HepG2 (cell line): ENCODE data around the gene HOXA9. TPM values are rescaled to one million over a fixed set of nuclear protein-coding genes. Genes with fewer than 3 reads are reported as not detected.

Source experiments
- ATAC-seq: fragments of 200-7000 bp; cut with Tn5 transposase; 3 replicates; pipeline ENCODE4 v1.9.1; 2020; ENCODE audit warnings: mild to moderate bottlenecking, moderate library complexity
- BruUV-seq: library from RNA; stranded (reverse); fragments of 400-500 nt; replicated peaks from 2 replicates; lab custom pipeline; 2021; lab: Mats Ljungman, UMichigan
- CTCF ChIA-PET: fragments of 300-600 bp; formaldehyde crosslinking; extraction: SDS; loops from one replicate; lab custom pipeline; 2021; ENCODE audit warnings: low total read pairs, inconsistent platforms, low intra/inter-chr PET ratio; lab: Yijun Ruan, JAX
- POLR2A ChIA-PET: fragments of 350-600 bp; sonication (Branson Sonifier 250); formaldehyde crosslinking; loops from one replicate; lab custom pipeline; 2020; ENCODE audit warnings: antibody characterized with exemption, inconsistent platforms; lab: Yijun Ruan, JAX
- DNase-seq: peaks from one replicate; pipeline ENCODE4 v3.0.0-alpha.2; 2015; ENCODE audit warnings: low spot score
- FAIRE-seq: peaks from 3 replicates; lab custom pipeline; 2011; peaks lifted over from hg19 to GRCh38; lab: Jason Lieb, UNC
- H2AFZ ChIP-seq: one replicate; pipeline ENCODE4 v1.6.1; 2011; ENCODE audit warnings: low read length, inconsistent platforms
- H3K27ac ChIP-seq: fragments of 300-600 bp; 3 replicates; pipeline ENCODE4 v1.8.0; 2011; ENCODE audit warnings: mixed run types, mild to moderate bottlenecking, mixed read lengths, low read length, inconsistent platforms; ENCODE audit not compliant: insufficient read depth; ENCODE audit errors: extremely low read length
- H3K27me3 ChIP-seq, 2 experiments: fragments of 200-600 bp in 1 of 2; 2 replicates in 1 of 2; 3 replicates in 1 of 2; pipeline versions ENCODE4 v1.6.0 to v1.8.0; 2011; ENCODE audit warnings: low read length in 2 of 2, mild to moderate bottlenecking in 2 of 2, moderate library complexity in 2 of 2, inconsistent platforms in 1 of 2; ENCODE audit not compliant: insufficient read depth in 2 of 2, control insufficient read depth in 1 of 2
- H3K36me3 ChIP-seq, 2 experiments: fragments of 200-600 bp in 1 of 2; replicated peaks in 1 of 2; 2 replicates in 1 of 2; 3 replicates in 1 of 2; pipeline versions ENCODE4 v1.5.1 to v1.8.0; 2011; ENCODE audit warnings: low read length in 2 of 2, inconsistent platforms in 1 of 2; ENCODE audit not compliant: insufficient read depth in 2 of 2, control insufficient read depth in 1 of 2
- H3K4me1 ChIP-seq: 2 replicates; pipeline ENCODE4 v1.5.1; 2012; ENCODE audit warnings: low read length, inconsistent platforms; ENCODE audit not compliant: insufficient read depth
- H3K4me2 ChIP-seq: 2 replicates; pipeline ENCODE4 v1.6.0; 2011; ENCODE audit warnings: low read depth, low read length, inconsistent platforms
- H3K4me3 ChIP-seq, 3 experiments: fragments of 200-600 bp in 1 of 3; sonication (generic), shearing (Covaris generic) in 1 of 3; replicated peaks in 1 of 3; 2 replicates each; pipeline ENCODE4 v1.5.1; 2011 to 2016; ENCODE audit warnings: low read length in 3 of 3, inconsistent platforms in 2 of 3, low read depth in 2 of 3, mild to moderate bottlenecking in 2 of 3, control low read depth in 1 of 3, mixed read lengths in 1 of 3; ENCODE audit not compliant: insufficient read depth in 1 of 3
- H3K79me2 ChIP-seq: one replicate; pipeline ENCODE4 v1.6.1; 2011; ENCODE audit warnings: low read length, inconsistent platforms; ENCODE audit not compliant: insufficient read depth
- H3K9ac ChIP-seq: 2 replicates; pipeline ENCODE4 v1.6.0; 2011; ENCODE audit warnings: mild to moderate bottlenecking, low read depth, low read length, inconsistent platforms; ENCODE audit not compliant: insufficient read depth
- H3K9me3 ChIP-seq: 2 replicates; pipeline ENCODE4 v1.5.1; 2012; ENCODE audit warnings: mild to moderate bottlenecking, low read length
- H4K20me1 ChIP-seq: 2 replicates; pipeline ENCODE4 v1.6.0; 2011; ENCODE audit warnings: inconsistent platforms, mild to moderate bottlenecking, low read length, moderate library complexity; ENCODE audit not compliant: insufficient read depth
- CENPX ChIP-seq: sonication (generic); formaldehyde crosslinking; IDR thresholded peaks from 2 replicates; pipeline ENCODE4 v1.9.0; 2021; ENCODE audit warnings: mild to moderate bottlenecking, missing genetic modification reagents, moderate library complexity
- CREBL2 ChIP-seq: sonication (generic); formaldehyde crosslinking; IDR thresholded peaks from 2 replicates; pipeline ENCODE4 v1.8.1; 2023; ENCODE audit warnings: missing genetic modification reagents, mild to moderate bottlenecking, borderline replicate concordance
- KDM5B ChIP-seq: sonication (generic); formaldehyde crosslinking; IDR thresholded peaks from 2 replicates; pipeline ENCODE4 v1.4.0; 2020; ENCODE audit warnings: missing genetic modification reagents, mild to moderate bottlenecking, borderline replicate concordance
- TFE3 ChIP-seq: IDR thresholded peaks from 2 replicates; pipeline ENCODE4 v1.6.1; 2016
- WGBS: methylation state at CpG from one replicate; pipeline ENCODE4 v1.1.6; 2017; ENCODE audit warnings: low lambda C conversion rate; 5-methylcytosine and 5-hydroxymethylcytosine counted together
- in situ Hi-C: cut with HindIII; loops from 2 replicates; pipeline ENCODE4 v1.10.0; 2017; ENCODE audit warnings: low pct_unique_long_range_greater_than_20kb; ENCODE audit not compliant: extremely low pct_ligation_motif_present
- intact Hi-C: fragments of 100-400 bp; cut with micrococcal nuclease; formaldehyde crosslinking; loops from one replicate; pipeline ENCODE4 v1.10.0; 2022; ENCODE audit not compliant: unreplicated experiment
- polyA plus RNA-seq, 8 experiments: library from polyadenylated mRNA; depleted of rRNA in 3 of 8; stranded (reverse) in 7 of 8; unstranded in 1 of 8; fragments of >200 nt; fragmentation: Illumina TruSeq in 4 of 8; extraction: Trizol in 4 of 8; gene quantifications; 2 replicates each; pipeline versions ENCODE4 v1.2.1 to v1.2.3, GENCODE V29; 2011 to 2016; ENCODE audit warnings: low read depth in 4 of 8, missing spikeins in 1 of 8, mixed read lengths in 1 of 8; ENCODE audit not compliant: insufficient read depth in 1 of 8
- total RNA-seq, 5 experiments: library from RNA; depleted of rRNA; stranded (reverse); fragments of >200 nt; fragmentation: Illumina TruSeq; extraction: Trizol; gene quantifications; 2 replicates each; pipeline ENCODE4 v1.2.3, GENCODE V29; 2016; ENCODE audit warnings: low read depth in 1 of 5

HOXA9 gene
- total and polyA plus RNA-seq, 2 of the 13 experiments (the other 11 are each of a cell fraction or from before 2014, with no cell fraction given), result not detected

GRCh38 chr7:27159266-27160144 is 5.8 kb downstream of the HOXA9 start:
- H3K4me3 ChIP-seq, result no peak overlapping the region
- H3K9me3 ChIP-seq, result no peaks in the 10 kb centered on the region
- H3K36me3 ChIP-seq, result no peaks in the 10 kb centered on the region
- H3K79me2 ChIP-seq, result no peaks in the 10 kb centered on the region
- no peak overlapping the region for H3K27ac ChIP-seq
- intact Hi-C loops, result loop anchor here (5.0 kb wide), 1 partner anchor 477 kb away; no protein-coding TSS in a partner anchor
- no peak overlapping the region for H2AFZ ChIP-seq
- ChIA-PET POLR2A (no interaction called here), CTCF (interaction anchor here (1.7 kb wide), 2 partner anchors 306 to 782 kb away, joined by 8 read pairs; no protein-coding TSS in a partner anchor)
- TF ChIP-seq KDM5B (CRISPR knock-in tag), result no peak
- TF ChIP-seq CENPX (CRISPR knock-in tag), result no peak
- TF ChIP-seq CREBL2 (CRISPR knock-in tag), result no peak
- no peak for TF ChIP-seq TFE3 (CRISPR knock-in tag)
- H3K4me1 ChIP-seq, result peaks cover 19% of the 10 kb centered on the region
- no peaks in the 10 kb centered on the region for H4K20me1 ChIP-seq
- 77% methylated on average over 26 of the region's 27 CpGs for WGBS
- H3K9ac ChIP-seq, result no peak overlapping the region
- BruUV-seq, result no TSS peak
- no peak overlapping the region for H3K4me2 ChIP-seq
- FAIRE-seq, result no peak
- no peak for ATAC-seq
- in situ Hi-C loops, result loop anchor here (5.0 to 25.0 kb wide), 2 partner anchors 792 to 1072 kb away; no protein-coding TSS in a partner anchor
- H3K27me3 ChIP-seq, result peaks cover 6 to 44% of the 10 kb centered on the region in 2 experiments
- DNase-seq, result no peak
